HepG2 (cell line): ENCODE data around the gene PIWIL4. TPM values are rescaled to one million over a fixed set of nuclear protein-coding genes. Genes with fewer than 3 reads are reported as not detected.

Experiments used
- ATAC-seq: fragments of 200-7000 bp; cut with Tn5 transposase; 3 replicates; pipeline ENCODE4 v1.9.1; 2020; ENCODE audit warnings: mild to moderate bottlenecking, moderate library complexity
- BruUV-seq: library from RNA; stranded (reverse); fragments of 400-500 nt; replicated peaks from 2 replicates; lab custom pipeline; 2021; lab: Mats Ljungman, UMichigan
- CTCF ChIA-PET: fragments of 300-600 bp; formaldehyde crosslinking; extraction: SDS; loops from one replicate; lab custom pipeline; 2021; ENCODE audit warnings: low total read pairs, inconsistent platforms, low intra/inter-chr PET ratio; lab: Yijun Ruan, JAX
- POLR2A ChIA-PET: fragments of 350-600 bp; sonication (Branson Sonifier 250); formaldehyde crosslinking; loops from one replicate; lab custom pipeline; 2020; ENCODE audit warnings: antibody characterized with exemption, inconsistent platforms; lab: Yijun Ruan, JAX
- DNase-seq: peaks from one replicate; pipeline ENCODE4 v3.0.0-alpha.2; 2015; ENCODE audit warnings: low spot score
- FAIRE-seq: peaks from 3 replicates; lab custom pipeline; 2011; peaks lifted over from hg19 to GRCh38; lab: Jason Lieb, UNC
- H2AFZ ChIP-seq: one replicate; pipeline ENCODE4 v1.6.1; 2011; ENCODE audit warnings: low read length, inconsistent platforms
- H3K27ac ChIP-seq: fragments of 300-600 bp; 3 replicates; pipeline ENCODE4 v1.8.0; 2011; ENCODE audit warnings: mixed run types, mild to moderate bottlenecking, mixed read lengths, low read length, inconsistent platforms; ENCODE audit not compliant: insufficient read depth; ENCODE audit errors: extremely low read length
- H3K27me3 ChIP-seq, 2 experiments: fragments of 200-600 bp in 1 of 2; 2 replicates in 1 of 2; 3 replicates in 1 of 2; pipeline versions ENCODE4 v1.6.0 to v1.8.0; 2011; ENCODE audit warnings: low read length in 2 of 2, mild to moderate bottlenecking in 2 of 2, moderate library complexity in 2 of 2, inconsistent platforms in 1 of 2; ENCODE audit not compliant: insufficient read depth in 2 of 2, control insufficient read depth in 1 of 2
- H3K36me3 ChIP-seq, 2 experiments: fragments of 200-600 bp in 1 of 2; replicated peaks in 1 of 2; 2 replicates in 1 of 2; 3 replicates in 1 of 2; pipeline versions ENCODE4 v1.5.1 to v1.8.0; 2011; ENCODE audit warnings: low read length in 2 of 2, inconsistent platforms in 1 of 2; ENCODE audit not compliant: insufficient read depth in 2 of 2, control insufficient read depth in 1 of 2
- H3K4me1 ChIP-seq: 2 replicates; pipeline ENCODE4 v1.5.1; 2012; ENCODE audit warnings: low read length, inconsistent platforms; ENCODE audit not compliant: insufficient read depth
- H3K4me2 ChIP-seq: 2 replicates; pipeline ENCODE4 v1.6.0; 2011; ENCODE audit warnings: low read depth, low read length, inconsistent platforms
- H3K4me3 ChIP-seq, 3 experiments: fragments of 200-600 bp in 1 of 3; sonication (generic), shearing (Covaris generic) in 1 of 3; replicated peaks in 1 of 3; 2 replicates each; pipeline ENCODE4 v1.5.1; 2011 to 2016; ENCODE audit warnings: low read length in 3 of 3, inconsistent platforms in 2 of 3, low read depth in 2 of 3, mild to moderate bottlenecking in 2 of 3, control low read depth in 1 of 3, mixed read lengths in 1 of 3; ENCODE audit not compliant: insufficient read depth in 1 of 3
- H3K79me2 ChIP-seq: one replicate; pipeline ENCODE4 v1.6.1; 2011; ENCODE audit warnings: low read length, inconsistent platforms; ENCODE audit not compliant: insufficient read depth
- H3K9ac ChIP-seq: 2 replicates; pipeline ENCODE4 v1.6.0; 2011; ENCODE audit warnings: mild to moderate bottlenecking, low read depth, low read length, inconsistent platforms; ENCODE audit not compliant: insufficient read depth
- H3K9me3 ChIP-seq: 2 replicates; pipeline ENCODE4 v1.5.1; 2012; ENCODE audit warnings: mild to moderate bottlenecking, low read length
- H4K20me1 ChIP-seq: 2 replicates; pipeline ENCODE4 v1.6.0; 2011; ENCODE audit warnings: inconsistent platforms, mild to moderate bottlenecking, low read length, moderate library complexity; ENCODE audit not compliant: insufficient read depth
- HMG20B ChIP-seq: conservative IDR thresholded peaks from 2 replicates; pipeline ENCODE4 v1.6.1; 2016; ENCODE audit warnings: missing genetic modification reagents, missing compliant biosample characterization
- HOXA9 ChIP-seq: sonication (generic); formaldehyde crosslinking; IDR thresholded peaks from 2 replicates; pipeline ENCODE4 v1.8.1; 2022; ENCODE audit warnings: missing genetic modification reagents, mild to moderate bottlenecking, moderate library complexity, borderline replicate concordance
- KDM2A ChIP-seq: sonication (generic); formaldehyde crosslinking; IDR thresholded peaks from 2 replicates; pipeline ENCODE4 v1.4.0; 2020; ENCODE audit warnings: low read depth, missing genetic modification reagents, borderline replicate concordance
- PCBP1 ChIP-seq: fragments of 200-400 bp; formaldehyde crosslinking; IDR thresholded peaks from 2 replicates; pipeline ENCODE4 v1.6.1; 2017; ENCODE audit warnings: mild to moderate bottlenecking, low read depth, low read length, borderline replicate concordance
- SUZ12 ChIP-seq: fragments of 150-350 bp; IDR thresholded peaks from 2 replicates; pipeline ENCODE4 v1.6.1; 2014; ENCODE audit warnings: low read depth, low read length
- UBTF ChIP-seq: sonication (generic); formaldehyde crosslinking; IDR thresholded peaks from 2 replicates; pipeline ENCODE4 v1.4.0; 2020; ENCODE audit warnings: mild to moderate bottlenecking, missing genetic modification reagents
- ZNF282 ChIP-seq: fragments of 450-650 bp; IDR thresholded peaks from 2 replicates; pipeline ENCODE4 v1.6.1; 2018; ENCODE audit not compliant: partially characterized antibody
- ZNF33A ChIP-seq: sonication (generic); formaldehyde crosslinking; IDR thresholded peaks from 2 replicates; pipeline ENCODE4 v1.5.1; 2020; ENCODE audit warnings: missing genetic modification reagents, mild to moderate bottlenecking, moderate library complexity, borderline replicate concordance
- ZNF33B ChIP-seq: sonication (generic); formaldehyde crosslinking; IDR thresholded peaks from 2 replicates; pipeline ENCODE4 v1.5.1; 2020; ENCODE audit warnings: mild to moderate bottlenecking, missing genetic modification reagents
- ZNF512B ChIP-seq: sonication (generic); formaldehyde crosslinking; IDR thresholded peaks from 2 replicates; pipeline ENCODE4 v1.5.1; 2020; ENCODE audit warnings: missing genetic modification reagents, mild to moderate bottlenecking, borderline replicate concordance
- ZNF646 ChIP-seq: sonication (generic); formaldehyde crosslinking; IDR thresholded peaks from 2 replicates; pipeline ENCODE4 v1.9.0; 2021; ENCODE audit warnings: mild to moderate bottlenecking, missing genetic modification reagents
- WGBS: methylation state at CpG from one replicate; pipeline ENCODE4 v1.1.6; 2017; ENCODE audit warnings: low lambda C conversion rate; 5-methylcytosine and 5-hydroxymethylcytosine counted together
- in situ Hi-C: cut with HindIII; loops from 2 replicates; pipeline ENCODE4 v1.10.0; 2017; ENCODE audit warnings: low pct_unique_long_range_greater_than_20kb; ENCODE audit not compliant: extremely low pct_ligation_motif_present
- intact Hi-C: fragments of 100-400 bp; cut with micrococcal nuclease; formaldehyde crosslinking; loops from one replicate; pipeline ENCODE4 v1.10.0; 2022; ENCODE audit not compliant: unreplicated experiment
- polyA plus RNA-seq, 8 experiments: library from polyadenylated mRNA; depleted of rRNA in 3 of 8; stranded (reverse) in 7 of 8; unstranded in 1 of 8; fragments of >200 nt; fragmentation: Illumina TruSeq in 4 of 8; extraction: Trizol in 4 of 8; gene quantifications; 2 replicates each; pipeline versions ENCODE4 v1.2.1 to v1.2.3, GENCODE V29; 2011 to 2016; ENCODE audit warnings: low read depth in 4 of 8, missing spikeins in 1 of 8, mixed read lengths in 1 of 8; ENCODE audit not compliant: insufficient read depth in 1 of 8
- total RNA-seq, 5 experiments: library from RNA; depleted of rRNA; stranded (reverse); fragments of >200 nt; fragmentation: Illumina TruSeq; extraction: Trizol; gene quantifications; 2 replicates each; pipeline ENCODE4 v1.2.3, GENCODE V29; 2016; ENCODE audit warnings: low read depth in 1 of 5

PIWIL4 gene
- total and polyA plus RNA-seq, 2 of the 13 experiments (the other 11 are each of a cell fraction or from before 2014, with no cell fraction given): 0.08 TPM; not detected in 1

GRCh38 chr11:94581926-94582325 is 14.8 kb downstream of the PIWIL4 start:
- Histone ChIP-seq H3K9me3 (no peaks in the 10 kb centered on the region), H3K79me2 (no peaks in the 10 kb centered on the region), H3K4me1 (no peaks in the 10 kb centered on the region), H3K4me3 (no peak overlapping the region), H2AFZ (no peak overlapping the region), H4K20me1 (no peaks in the 10 kb centered on the region), H3K9ac (no peak overlapping the region), H3K27ac (no peak overlapping the region), H3K4me2 (no peak overlapping the region), H3K36me3 (no peaks in the 10 kb centered on the region), H3K27me3 (peaks cover 0 to 4% of the 10 kb centered on the region in 2 experiments; a peak in 1 of 5 replicates)
- POLR2A ChIA-PET: no interaction called here
- no peak for FAIRE-seq
- CTCF ChIA-PET: no interaction called here
- ATAC-seq: no peak
- intact Hi-C loops (no loop called here), in situ Hi-C loops (no loop called here)
- no TSS peak for BruUV-seq
- no peak for TF ChIP-seq HOXA9 (CRISPR knock-in tag)
- no peak for TF ChIP-seq ZNF512B
- no peak for TF ChIP-seq SUZ12
- TF ChIP-seq ZNF33B (CRISPR knock-in tag): no peak
- TF ChIP-seq PCBP1: no peak
- no peak for TF ChIP-seq KDM2A (CRISPR knock-in tag)
- no peak for TF ChIP-seq ZNF282
- TF ChIP-seq UBTF (CRISPR knock-in tag): no peak
- no peak for TF ChIP-seq HMG20B
- no peak for TF ChIP-seq ZNF33A (CRISPR knock-in tag)
- no peak for TF ChIP-seq ZNF646
- no CpG with 5 or more reads among the region's 1 CpG for whole genome bisulfite sequencing
- no peak for DNase-seq
